Stimulated activated CD4-positive, alpha-beta T cell treated with anti-CD3 and anti-CD28 coated beads, Interleukin-15, amount 100 ng/mL, for 24 hours (primary cell): Measurements from ENCODE around the gene LTV1.
A peak's percentile ranks its signal among the peaks of the same experiment; 100 is the strongest.
"Not testable (repeated sequence)": the region's sequence is repeated elsewhere in the genome, so short reads cannot be mapped to it uniquely, and the experiment has no call there.

Experiments
- DNase-seq: peaks from one replicate; pipeline ENCODE4 v3.0.0-alpha.2; 2020

LTV1 gene

GRCh38 chr6:143842902-143843676, at the start of gene LTV1:
TSS of gene LTV1 (plus strand) at chr6:143843338. CDS start at chr6:143843478, 140 bp downstream.
- peak; percentile 96 for DNase-seq

GRCh38 chr6:143796551-143796950, 46.6 kb upstream of the LTV1 start:
- not testable (repeated sequence) for DNase-seq

GRCh38 chr6:143798487-143798886, 44.7 kb upstream of the LTV1 start:
- not testable (repeated sequence) for DNase-seq

GRCh38 chr6:143802833-143803565, 40.1 kb upstream of the LTV1 start:
- DNase-seq, result no peak

GRCh38 chr6:143803769-143804568, 39.2 kb upstream of the LTV1 start:
- no peak for DNase-seq

- no peak for DNase-seq
Measured at GRCh38 chr6:143804835-143805239, 38.3 kb upstream of the LTV1 start.

GRCh38 chr6:143806282-143807102, 36.6 kb upstream of the LTV1 start:
- peak; percentile 91 for DNase-seq

GRCh38 chr6:143807103-143807772, 35.9 kb upstream of the LTV1 start:
- DNase-seq, result no peak

GRCh38 chr6:143810745-143811144, 32.4 kb upstream of the LTV1 start:
- no peak for DNase-seq

- no peak for DNase-seq
Measured at GRCh38 chr6:143811501-143812157, 31.5 kb upstream of the LTV1 start.

- no peak for DNase-seq
Measured at GRCh38 chr6:143817621-143818020, 25.5 kb upstream of the LTV1 start.

GRCh38 chr6:143821359-143821758, 21.8 kb upstream of the LTV1 start:
- no peak for DNase-seq

GRCh38 chr6:143822584-143823024, 20.5 kb upstream of the LTV1 start:
- no peak for DNase-seq

GRCh38 chr6:143823548-143823947, 19.6 kb upstream of the LTV1 start:
- no peak for DNase-seq

GRCh38 chr6:143828572-143828971, 14.6 kb upstream of the LTV1 start:
- DNase-seq, result no peak

- DNase-seq, result no peak
Measured at GRCh38 chr6:143836150-143836549, 7.0 kb upstream of the LTV1 start.

GRCh38 chr6:143838395-143838794, 4.7 kb upstream of the LTV1 start:
- DNase-seq, result no peak

GRCh38 chr6:143839196-143839595, 3.9 kb upstream of the LTV1 start:
- DNase-seq, result no peak

GRCh38 chr6:143840595-143841265, 2.4 kb upstream of the LTV1 start:
- no peak for DNase-seq

GRCh38 chr6:143842461-143842901, 657 bp upstream of the LTV1 start:
- peak; percentile 11 for DNase-seq

GRCh38 chr6:143843677-143843999, 500 bp downstream of the LTV1 start:
- no peak for DNase-seq
